ENCODE results near the gene GBX2.

- TF ChIP-seq, protein P1, sequence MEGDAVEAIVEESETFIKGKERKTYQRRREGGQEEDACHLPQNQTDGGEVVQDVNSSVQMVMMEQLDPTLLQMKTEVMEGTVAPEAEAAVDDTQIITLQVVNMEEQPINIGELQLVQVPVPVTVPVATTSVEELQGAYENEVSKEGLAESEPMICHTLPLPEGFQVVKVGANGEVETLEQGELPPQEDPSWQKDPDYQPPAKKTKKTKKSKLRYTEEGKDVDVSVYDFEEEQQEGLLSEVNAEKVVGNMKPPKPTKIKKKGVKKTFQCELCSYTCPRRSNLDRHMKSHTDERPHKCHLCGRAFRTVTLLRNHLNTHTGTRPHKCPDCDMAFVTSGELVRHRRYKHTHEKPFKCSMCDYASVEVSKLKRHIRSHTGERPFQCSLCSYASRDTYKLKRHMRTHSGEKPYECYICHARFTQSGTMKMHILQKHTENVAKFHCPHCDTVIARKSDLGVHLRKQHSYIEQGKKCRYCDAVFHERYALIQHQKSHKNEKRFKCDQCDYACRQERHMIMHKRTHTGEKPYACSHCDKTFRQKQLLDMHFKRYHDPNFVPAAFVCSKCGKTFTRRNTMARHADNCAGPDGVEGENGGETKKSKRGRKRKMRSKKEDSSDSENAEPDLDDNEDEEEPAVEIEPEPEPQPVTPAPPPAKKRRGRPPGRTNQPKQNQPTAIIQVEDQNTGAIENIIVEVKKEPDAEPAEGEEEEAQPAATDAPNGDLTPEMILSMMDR (IDR thresholded peaks at IDR 0.05; ENCODE audit: borderline replicate concordance, extremely low read depth, low read length, poor library complexity, severe bottlenecking) = no peak
- TF ChIP-seq EZH2 (IDR thresholded peaks at IDR 0.05; ENCODE audit: borderline replicate concordance, low read depth, low read length, severe bottlenecking) = no peak
Measured at GRCh38 chr2:236117401-236117800, 50.8 kb downstream of the GBX2 start.

All from DND-41 (cell line).